ENCODE measurements around the gene SLC5A2. TPM values are rescaled to one million over a fixed set of nuclear protein-coding genes. Genes with fewer than 3 reads are reported as not detected.

SLC5A2 gene
- total RNA-seq, 2 donors from 2014 or later: 0.55 to 0.62 TPM

- WGBS: 82% methylated on average over 16 of the region's 17 CpGs
- no peak for TF ChIP-seq POLR2A (IDR thresholded peaks at IDR 0.05)
- TF ChIP-seq CTCF (IDR thresholded peaks at IDR 0.05): no peak
- no peak for TF ChIP-seq POLR2AphosphoS5 (IDR thresholded peaks at IDR 0.05)
- Histone ChIP-seq H3K9me3 (no peaks in the 10 kb centered on the region), H3K27ac (no peak overlapping the region), H3K4me1 (replicated peaks) (no peaks in the 10 kb centered on the region), H3K36me3 (no peaks in the 10 kb centered on the region), H3K27me3 (replicated peaks; ENCODE audit: insufficient read depth) (no peaks in the 10 kb centered on the region), H3K4me3 (no peak overlapping the region)
- intact Hi-C loops (cut with DNase I): no loop called here
- DNase-seq (ENCODE audit: low spot score): no peak
Observed at GRCh38 chr16:31473264-31473984, 9.5 kb upstream of the SLC5A2 start.

- WGBS: 77% methylated on average over 12 of the region's 12 CpGs
- intact Hi-C loops (cut with DNase I): no loop called here
- Histone ChIP-seq H3K27me3 (replicated peaks; ENCODE audit: insufficient read depth) (no peaks in the 10 kb centered on the region), H3K36me3 (no peaks in the 10 kb centered on the region), H3K4me3 (no peak overlapping the region), H3K27ac (no peak overlapping the region), H3K9me3 (no peaks in the 10 kb centered on the region), H3K4me1 (replicated peaks) (no peaks in the 10 kb centered on the region)
- DNase-seq (ENCODE audit: low spot score): no peak
- no peak for TF ChIP-seq CTCF (IDR thresholded peaks at IDR 0.05)
- no peak for TF ChIP-seq POLR2A (IDR thresholded peaks at IDR 0.05)
- TF ChIP-seq POLR2AphosphoS5 (IDR thresholded peaks at IDR 0.05): no peak
Observed at GRCh38 chr16:31474173-31474714, 8.7 kb upstream of the SLC5A2 start.

GRCh38 chr16:31474773-31475738, 7.9 kb upstream of the SLC5A2 start:
- intact Hi-C loops (cut with DNase I): no loop called here
- 89% methylated on average over 12 of the region's 12 CpGs for WGBS
- H3K36me3 ChIP-seq: no peaks in the 10 kb centered on the region
- no peaks in the 10 kb centered on the region for H3K27me3 ChIP-seq (replicated peaks; ENCODE audit: insufficient read depth)
- H3K4me1 ChIP-seq (replicated peaks): no peaks in the 10 kb centered on the region
- H3K9me3 ChIP-seq: no peaks in the 10 kb centered on the region
- H3K27ac ChIP-seq: no peak overlapping the region
- no peak for TF ChIP-seq POLR2A (IDR thresholded peaks at IDR 0.05)
- no peak for TF ChIP-seq CTCF (IDR thresholded peaks at IDR 0.05)
- TF ChIP-seq POLR2AphosphoS5 (IDR thresholded peaks at IDR 0.05): no peak
- no peak for DNase-seq (ENCODE audit: low spot score)
- no peak overlapping the region for H3K4me3 ChIP-seq

- TF ChIP-seq POLR2AphosphoS5 (IDR thresholded peaks at IDR 0.05) (no peak), CTCF (IDR thresholded peaks at IDR 0.05) (no peak), POLR2A (IDR thresholded peaks at IDR 0.05) (no peak)
- Histone ChIP-seq H3K4me3 (no peak overlapping the region), H3K27ac (no peak overlapping the region), H3K9me3 (no peaks in the 10 kb centered on the region), H3K4me1 (replicated peaks) (no peaks in the 10 kb centered on the region), H3K36me3 (no peaks in the 10 kb centered on the region), H3K27me3 (replicated peaks; ENCODE audit: insufficient read depth) (no peaks in the 10 kb centered on the region)
- 59% methylated on average over 26 of the region's 26 CpGs for WGBS
- DNase-seq (ENCODE audit: low spot score): no peak
- intact Hi-C loops (cut with DNase I): no loop called here
Observed at GRCh38 chr16:31475946-31476302, 7.0 kb upstream of the SLC5A2 start.
